ENCODE measurements around the gene SH2D2A.

- TF ChIP-seq NCOA2 (IDR thresholded peaks at IDR 0.05; ENCODE audit: partially characterized antibody in 2 of 2) (no peak), ARID3B (CRISPR knock-in tag; IDR thresholded peaks at IDR 0.05; ENCODE audit: borderline replicate concordance) (no peak), U2AF2 (optimal IDR thresholded peaks at IDR 0.05; ENCODE audit: low read depth, low read length) (no peak), FOSL1 (tag; conservative IDR thresholded peaks at IDR 0.05) (no peak), ZFX (CRISPR knock-in tag; IDR thresholded peaks at IDR 0.05) (no peak), CTCF (IDR thresholded peaks at IDR 0.05 in 2 of 3, conservative IDR thresholded peaks at IDR 0.05 in 1 of 3; ENCODE audit: insufficient read depth in 2 of 3, low read depth in 1 of 3, low read length in 3 of 3) (no peak)
These were observed 30.0 kb downstream of the SH2D2A start for GRCh38 chr1:156786640-156787039.

Data from K562 (cell line).